HG02763 (cell line): ENCODE data around the gene C3orf33.

Source experiments
- ATAC-seq: cut with Tn5 transposase; IDR thresholded peaks from one replicate; pipeline ENCODE4 v1.9.1; 2021; ENCODE audit warnings: mild to moderate bottlenecking, moderate library complexity; ENCODE audit not compliant: unreplicated experiment

Gene C3orf33

GRCh38 chr3:155790272-155790925, 15.7 kb downstream of the C3orf33 start:
- ATAC-seq: no peak

- ATAC-seq: no peak
Observed at GRCh38 chr3:155785662-155786295, 20.3 kb downstream of the C3orf33 start.

GRCh38 chr3:155782390-155782953, 23.6 kb downstream of the C3orf33 start:
- no peak for ATAC-seq

- no peak for ATAC-seq
Observed at GRCh38 chr3:155780291-155780690, 25.8 kb downstream of the C3orf33 start.

- no peak for ATAC-seq
Observed at GRCh38 chr3:155778462-155778861, 27.6 kb downstream of the C3orf33 start.

GRCh38 chr3:155772801-155773200, 33.3 kb downstream of the C3orf33 start:
- ATAC-seq: no peak

- no peak for ATAC-seq
Observed at GRCh38 chr3:155771126-155771525, 35.0 kb downstream of the C3orf33 start.

GRCh38 chr3:155766206-155766605, 39.9 kb downstream of the C3orf33 start:
- no peak for ATAC-seq

- ATAC-seq: no peak
Observed at GRCh38 chr3:155763870-155764463, 42.1 kb downstream of the C3orf33 start.

- ATAC-seq: no peak
Observed at GRCh38 chr3:155760653-155761052, 45.4 kb downstream of the C3orf33 start.

GRCh38 chr3:155757577-155757976, 48.5 kb downstream of the C3orf33 start:
- ATAC-seq: no peak

- ATAC-seq: no peak
Observed at GRCh38 chr3:155753038-155753639, 52.9 kb downstream of the C3orf33 start.

GRCh38 chr3:155748611-155749365, 57.3 kb downstream of the C3orf33 start:
- ATAC-seq: no peak

- no peak for ATAC-seq
Observed at GRCh38 chr3:155747946-155748290, 58.2 kb downstream of the C3orf33 start.

- no peak for ATAC-seq
Observed at GRCh38 chr3:155747286-155747945, 58.7 kb downstream of the C3orf33 start.

- ATAC-seq: no peak
Observed at GRCh38 chr3:155746703-155747102, 59.4 kb downstream of the C3orf33 start.

GRCh38 chr3:155745795-155746550, 60.1 kb downstream of the C3orf33 start:
- no peak for ATAC-seq

- peak; percentile 57 for ATAC-seq
Observed at GRCh38 chr3:155744626-155745324, 61.3 kb downstream of the C3orf33 start, which contains the start of gene PLCH1. Gene PLCH1, minus strand, starts transcription at chr3:155745071. Its CDS starts 40,847 bp downstream, at chr3:155704224.
